Keratinocyte (primary cell): ENCODE data around the gene ZC3H13. TPM values are rescaled to one million over a fixed set of nuclear protein-coding genes. Genes with fewer than 3 reads are reported as not detected.
A peak's percentile ranks its signal among the peaks of the same experiment; 100 is the strongest.

Experiments
- DNase-seq: peaks from one replicate; pipeline ENCODE4 v3.0.0-alpha.2; 2011; ENCODE audit warnings: low read depth, missing footprints, low spot score
- FAIRE-seq: peaks from 2 replicates; lab custom pipeline; 2011; peaks lifted over from hg19 to GRCh38; lab: Jason Lieb, UNC
- H2AFZ ChIP-seq: 2 replicates; pipeline ENCODE4 v1.6.0; 2012; ENCODE audit warnings: low read length, control low read depth, inconsistent platforms; ENCODE audit not compliant: control insufficient read depth
- H3K27ac ChIP-seq: 2 replicates; pipeline ENCODE4 v1.5.1; 2011; ENCODE audit warnings: low read length; ENCODE audit not compliant: control insufficient read depth, insufficient read depth
- H3K27me3 ChIP-seq: 3 replicates; pipeline ENCODE4 v1.6.0; 2011; ENCODE audit warnings: low read length; ENCODE audit not compliant: control insufficient read depth, insufficient read depth; ENCODE audit errors: extremely low read depth
- H3K36me3 ChIP-seq, 2 experiments: 2 replicates in 1 of 2; 3 replicates in 1 of 2; pipeline ENCODE4 v1.5.1; 2011; ENCODE audit warnings: low read length in 2 of 2, mild to moderate bottlenecking in 1 of 2; ENCODE audit not compliant: control insufficient read depth in 2 of 2, insufficient read depth in 2 of 2; ENCODE audit errors: extremely low read depth in 1 of 2
- H3K4me1 ChIP-seq: 3 replicates; pipeline ENCODE4 v1.5.1; 2011; ENCODE audit warnings: low read length; ENCODE audit not compliant: control insufficient read depth, insufficient read depth; ENCODE audit errors: extremely low read depth
- H3K4me2 ChIP-seq: 3 replicates; pipeline ENCODE4 v1.6.0; 2011; ENCODE audit warnings: low read depth, low read length; ENCODE audit not compliant: control insufficient read depth, insufficient read depth; ENCODE audit errors: extremely low read depth
- H3K4me3 ChIP-seq, 3 experiments: fragments of 200-600 bp in 1 of 3; sonication (generic) in 1 of 3; 2 replicates in 2 of 3; 3 replicates in 1 of 3; pipeline ENCODE4 v1.5.1; 2011 to 2016; ENCODE audit warnings: low read length in 3 of 3, mild to moderate bottlenecking in 3 of 3, control low read depth in 2 of 3, inconsistent platforms in 1 of 3, low read depth in 1 of 3, mixed read lengths in 1 of 3, mixed run types in 1 of 3, moderate library complexity in 1 of 3; ENCODE audit not compliant: control insufficient read depth in 2 of 3, insufficient read depth in 2 of 3; ENCODE audit errors: extremely low read depth in 1 of 3
- H3K79me2 ChIP-seq: 2 replicates; pipeline ENCODE4 v1.6.0; 2012; ENCODE audit warnings: low read length; ENCODE audit not compliant: control insufficient read depth, insufficient read depth
- H3K9ac ChIP-seq: 3 replicates; pipeline ENCODE4 v1.6.0; 2011; ENCODE audit warnings: low read length; ENCODE audit not compliant: control insufficient read depth, insufficient read depth; ENCODE audit errors: extremely low read depth
- H3K9me1 ChIP-seq: 3 replicates; pipeline ENCODE4 v1.6.0; 2011; ENCODE audit warnings: low read length; ENCODE audit not compliant: control insufficient read depth, insufficient read depth; ENCODE audit errors: extremely low read depth
- H3K9me3 ChIP-seq: 2 replicates; pipeline ENCODE4 v1.5.1; 2012; ENCODE audit warnings: low read depth, low read length; ENCODE audit not compliant: control insufficient read depth
- H4K20me1 ChIP-seq: 3 replicates; pipeline ENCODE4 v1.6.0; 2011; ENCODE audit warnings: low read length; ENCODE audit not compliant: control insufficient read depth, insufficient read depth; ENCODE audit errors: extremely low read depth
- CTCF ChIP-seq, 3 experiments: IDR thresholded peaks in 1 of 3; conservative IDR thresholded peaks in 1 of 3; optimal IDR thresholded peaks in 1 of 3; 2 replicates in 2 of 3; 3 replicates in 1 of 3; pipeline versions ENCODE3 to v1.5.1; 2011; ENCODE audit warnings: low read length in 3 of 3, mild to moderate bottlenecking in 3 of 3, moderate library complexity in 2 of 3, control low read depth in 1 of 3, inconsistent platforms in 1 of 3; ENCODE audit not compliant: insufficient read depth in 2 of 3; ENCODE audit errors: extremely low read depth in 1 of 3
- EZH2 ChIP-seq: IDR thresholded peaks from one replicate; pipeline ENCODE4 v1.6.1; 2012; ENCODE audit warnings: inconsistent platforms, mild to moderate bottlenecking, low read length, moderate library complexity
- dilution Hi-C: fragments of 300-500 bp; cut with MboI; formaldehyde crosslinking; loops from one replicate; pipeline ENCODE4 v1.7.0; 2020; ENCODE audit warnings: low sequenced_read_pairs; ENCODE audit not compliant: extremely low pct_ligation_motif_present
- polyA plus RNA-seq, 5 experiments: library from polyadenylated mRNA; depleted of rRNA in 3 of 5; stranded (reverse) in 3 of 5; stranded (forward) in 1 of 5; unstranded in 1 of 5; fragments of >200 nt; gene quantifications; 1 replicate in 1 of 5; 2 replicates in 3 of 5; 3 replicates in 1 of 5; pipeline versions ENCODE4 v1.2.1 to v1.2.3, GENCODE V29; 2011 to 2012; ENCODE audit warnings: missing spikeins in 2 of 5, low read depth in 1 of 5, low replicate concordance in 1 of 5

ZC3H13 gene
- polyA plus RNA-seq, 1 donor (not counting 4 experiments of a cell fraction or from before 2014, with no cell fraction given) = 10.6 TPM

GRCh38 chr13:45967589-45967988 lies 85.0 kb downstream of the ZC3H13 start:
- dilution Hi-C loops = no loop called here
- no peaks in the 10 kb centered on the region for H4K20me1 ChIP-seq
- DNase-seq (no peak), FAIRE-seq (peak; percentile 44)
- H2AFZ ChIP-seq = no peak overlapping the region
- no peak overlapping the region for H3K9ac ChIP-seq
- H3K4me2 ChIP-seq = no peak overlapping the region
- no peak overlapping the region for H3K4me3 ChIP-seq
- no peaks in the 10 kb centered on the region for H3K27me3 ChIP-seq
- no peaks in the 10 kb centered on the region for H3K9me1 ChIP-seq
- H3K36me3 ChIP-seq = peaks cover 7 to 28% of the 10 kb centered on the region in 2 experiments
- peaks cover 3% of the 10 kb centered on the region for H3K79me2 ChIP-seq
- no peaks in the 10 kb centered on the region for H3K9me3 ChIP-seq
- peaks cover 2% of the 10 kb centered on the region for H3K4me1 ChIP-seq
- H3K27ac ChIP-seq = no peak overlapping the region
- TF ChIP-seq CTCF (optimal IDR thresholded peaks at IDR 0.05 in 1 of 3, IDR thresholded peaks at IDR 0.05 in 1 of 3, conservative IDR thresholded peaks at IDR 0.05 in 1 of 3; ENCODE audit: extremely low read depth in 1 of 3, insufficient read depth in 2 of 3, low read length in 3 of 3) (no peak), EZH2 (no peak)

- H3K36me3 ChIP-seq = peaks cover 9 to 25% of the 10 kb centered on the region in 2 experiments
Measured at GRCh38 chr13:45966715-45967114, 85.8 kb downstream of the ZC3H13 start.

More at GRCh38 chr13:45966715-45967114, 85.8 kb downstream of the ZC3H13 start:
- H3K4me2 ChIP-seq = no peak overlapping the region
- no peaks in the 10 kb centered on the region for H3K9me3 ChIP-seq
- dilution Hi-C loops = no loop called here
- no peaks in the 10 kb centered on the region for H3K79me2 ChIP-seq
- no peak for TF ChIP-seq EZH2
- TF ChIP-seq CTCF (optimal IDR thresholded peaks at IDR 0.05 in 1 of 3, IDR thresholded peaks at IDR 0.05 in 1 of 3, conservative IDR thresholded peaks at IDR 0.05 in 1 of 3; ENCODE audit: extremely low read depth in 1 of 3, insufficient read depth in 2 of 3, low read length in 3 of 3) = no peak
- no peaks in the 10 kb centered on the region for H3K9me1 ChIP-seq
- no peak overlapping the region for H3K27ac ChIP-seq
- H2AFZ ChIP-seq = no peak overlapping the region
- FAIRE-seq (peak; percentile 59), DNase-seq (no peak)
- H3K27me3 ChIP-seq = no peaks in the 10 kb centered on the region
- peaks cover 2% of the 10 kb centered on the region for H3K4me1 ChIP-seq
- H3K4me3 ChIP-seq = no peak overlapping the region
- H4K20me1 ChIP-seq = no peaks in the 10 kb centered on the region
- no peak overlapping the region for H3K9ac ChIP-seq
